ENCODE data around the gene NAB1.

NAB1 gene, protein sequence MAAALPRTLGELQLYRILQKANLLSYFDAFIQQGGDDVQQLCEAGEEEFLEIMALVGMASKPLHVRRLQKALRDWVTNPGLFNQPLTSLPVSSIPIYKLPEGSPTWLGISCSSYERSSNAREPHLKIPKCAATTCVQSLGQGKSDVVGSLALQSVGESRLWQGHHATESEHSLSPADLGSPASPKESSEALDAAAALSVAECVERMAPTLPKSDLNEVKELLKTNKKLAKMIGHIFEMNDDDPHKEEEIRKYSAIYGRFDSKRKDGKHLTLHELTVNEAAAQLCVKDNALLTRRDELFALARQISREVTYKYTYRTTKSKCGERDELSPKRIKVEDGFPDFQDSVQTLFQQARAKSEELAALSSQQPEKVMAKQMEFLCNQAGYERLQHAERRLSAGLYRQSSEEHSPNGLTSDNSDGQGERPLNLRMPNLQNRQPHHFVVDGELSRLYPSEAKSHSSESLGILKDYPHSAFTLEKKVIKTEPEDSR

DNA sequence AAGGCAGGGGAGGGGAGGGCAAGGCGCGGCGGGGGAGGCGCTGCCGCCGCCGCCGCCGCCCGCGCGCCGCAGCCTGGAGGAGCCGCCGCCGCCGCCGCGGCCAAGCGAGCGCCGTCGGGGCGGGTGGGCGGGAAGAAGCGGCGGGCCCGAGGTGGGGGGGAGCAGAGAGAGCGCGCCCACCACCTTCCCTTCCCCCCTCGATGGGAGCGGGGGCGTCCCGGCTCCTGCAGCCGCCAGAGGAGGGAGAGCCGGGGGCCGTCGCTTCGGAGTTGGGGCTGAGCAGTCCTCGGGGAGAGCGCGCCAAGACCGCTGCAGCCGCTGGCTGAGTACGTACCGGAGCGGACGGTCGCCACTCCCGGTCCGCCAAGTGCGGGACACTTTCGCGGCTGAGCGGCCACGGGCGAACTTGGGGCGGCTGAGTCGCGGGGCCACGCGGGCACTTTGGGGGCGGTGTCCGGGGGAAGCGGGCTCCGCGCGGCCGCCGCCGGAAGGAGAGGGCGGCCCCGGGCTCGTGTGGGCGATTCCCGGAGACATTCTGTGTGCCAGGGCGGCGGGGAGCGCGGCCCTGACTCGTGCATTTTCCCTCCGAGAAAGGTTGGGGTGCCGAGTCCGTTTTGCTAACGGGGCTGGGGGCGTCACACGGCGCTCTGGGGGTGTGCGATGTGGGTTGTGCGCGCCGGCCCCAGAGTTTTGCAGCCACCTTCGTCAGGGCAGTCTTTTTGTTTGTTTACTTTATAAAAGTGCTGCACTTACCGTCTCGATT, at the start of gene NAB1:
Gene NAB1, plus strand, starts transcription at position 49 of the 763 bp plus-strand sequence. CDS start 10,094 bp downstream, outside the sequence.
- TF ChIP-seq, protein P1, sequence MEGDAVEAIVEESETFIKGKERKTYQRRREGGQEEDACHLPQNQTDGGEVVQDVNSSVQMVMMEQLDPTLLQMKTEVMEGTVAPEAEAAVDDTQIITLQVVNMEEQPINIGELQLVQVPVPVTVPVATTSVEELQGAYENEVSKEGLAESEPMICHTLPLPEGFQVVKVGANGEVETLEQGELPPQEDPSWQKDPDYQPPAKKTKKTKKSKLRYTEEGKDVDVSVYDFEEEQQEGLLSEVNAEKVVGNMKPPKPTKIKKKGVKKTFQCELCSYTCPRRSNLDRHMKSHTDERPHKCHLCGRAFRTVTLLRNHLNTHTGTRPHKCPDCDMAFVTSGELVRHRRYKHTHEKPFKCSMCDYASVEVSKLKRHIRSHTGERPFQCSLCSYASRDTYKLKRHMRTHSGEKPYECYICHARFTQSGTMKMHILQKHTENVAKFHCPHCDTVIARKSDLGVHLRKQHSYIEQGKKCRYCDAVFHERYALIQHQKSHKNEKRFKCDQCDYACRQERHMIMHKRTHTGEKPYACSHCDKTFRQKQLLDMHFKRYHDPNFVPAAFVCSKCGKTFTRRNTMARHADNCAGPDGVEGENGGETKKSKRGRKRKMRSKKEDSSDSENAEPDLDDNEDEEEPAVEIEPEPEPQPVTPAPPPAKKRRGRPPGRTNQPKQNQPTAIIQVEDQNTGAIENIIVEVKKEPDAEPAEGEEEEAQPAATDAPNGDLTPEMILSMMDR (IDR thresholded peaks at IDR 0.05; ENCODE audit: extremely low read depth, insufficient read depth, missing control alignments): no peak
- DNase-seq (ENCODE audit: low spot score): no peak
- in situ Hi-C loops (cut with MboI; ENCODE audit: low pct_unique_long_range_greater_than_20kb, low sequenced_read_pairs, unreplicated experiment): no loop called here

DNA sequence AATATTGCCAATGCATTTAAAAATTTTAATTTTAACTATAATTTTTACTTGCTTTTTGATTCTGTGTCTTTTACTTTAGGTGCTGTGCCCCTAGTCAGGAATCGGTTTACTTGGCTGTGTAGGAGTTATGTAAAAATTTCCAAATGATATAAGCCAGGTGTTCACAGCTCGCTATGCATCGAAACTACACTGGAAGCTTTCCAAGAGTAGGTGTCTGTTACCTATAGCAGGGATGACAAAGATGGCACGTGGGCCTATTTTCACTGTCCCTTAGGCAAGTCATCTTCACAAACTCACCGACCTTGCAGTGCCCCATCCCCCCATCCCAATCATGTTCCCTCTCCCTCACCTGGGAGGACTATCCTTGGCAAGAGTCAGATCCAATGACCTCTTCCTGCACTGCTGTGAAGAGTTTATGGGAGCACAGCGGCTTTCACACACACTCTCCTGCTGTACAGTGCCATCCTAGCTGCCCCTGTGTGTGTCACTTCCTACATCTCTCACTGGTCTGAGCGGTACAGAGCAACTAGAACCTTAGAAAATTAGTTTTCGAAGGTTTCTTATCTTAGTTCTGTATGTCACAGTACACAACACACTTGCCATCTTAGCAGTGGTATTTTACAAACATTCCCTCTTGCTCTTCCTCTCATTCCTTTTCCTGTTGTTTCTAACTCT, 49.2 kb upstream of the NAB1 start:
- no peak for DNase-seq (ENCODE audit: low spot score)
- TF ChIP-seq, protein P1 (IDR thresholded peaks at IDR 0.05; ENCODE audit: extremely low read depth, insufficient read depth, missing control alignments): no peak
- in situ Hi-C loops (cut with MboI; ENCODE audit: low pct_unique_long_range_greater_than_20kb, low sequenced_read_pairs, unreplicated experiment): no loop called here

DNA sequence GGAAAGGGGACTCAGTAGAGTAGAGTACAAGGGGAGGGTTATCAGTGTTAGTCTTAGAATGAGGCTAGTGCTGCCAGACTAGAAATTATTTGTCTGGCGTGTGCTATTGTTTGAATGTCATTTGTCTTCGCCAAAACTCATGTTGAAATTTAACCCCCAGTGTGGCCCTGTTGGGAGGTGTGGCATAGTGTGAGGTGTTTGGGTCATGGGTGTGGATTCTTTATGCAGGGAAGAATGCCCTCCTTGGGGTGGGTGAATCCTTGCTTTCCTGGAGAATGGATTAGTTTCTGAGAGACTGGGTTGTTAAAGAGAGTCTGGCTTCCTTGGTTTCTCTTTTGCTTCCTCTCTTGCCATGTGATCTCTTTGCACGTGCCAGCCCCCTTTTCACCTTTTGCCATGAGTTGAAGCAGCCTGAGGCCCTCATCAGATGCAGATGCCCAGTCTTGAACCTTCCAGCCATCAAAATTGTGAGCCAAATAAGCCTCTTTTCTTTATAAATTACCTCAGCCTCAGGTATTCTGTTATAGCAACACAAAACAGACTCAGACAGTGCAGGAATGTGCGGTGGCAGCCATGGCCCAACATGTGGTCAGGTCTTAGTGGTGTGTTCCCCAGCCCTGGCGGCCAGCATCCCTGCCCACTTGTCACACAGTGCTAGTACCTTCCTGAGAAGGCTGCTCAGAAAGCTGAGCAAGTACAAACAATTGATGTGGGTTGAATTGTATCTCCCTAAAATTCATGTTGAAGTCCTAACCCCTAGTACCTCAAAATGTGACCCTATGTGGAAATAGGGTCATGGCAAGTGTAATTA, 48.4 kb upstream of the NAB1 start:
- in situ Hi-C loops (cut with MboI; ENCODE audit: low pct_unique_long_range_greater_than_20kb, low sequenced_read_pairs, unreplicated experiment): no loop called here
- TF ChIP-seq, protein P1 (IDR thresholded peaks at IDR 0.05; ENCODE audit: extremely low read depth, insufficient read depth, missing control alignments): no peak
- no peak for DNase-seq (ENCODE audit: low spot score)

DNA sequence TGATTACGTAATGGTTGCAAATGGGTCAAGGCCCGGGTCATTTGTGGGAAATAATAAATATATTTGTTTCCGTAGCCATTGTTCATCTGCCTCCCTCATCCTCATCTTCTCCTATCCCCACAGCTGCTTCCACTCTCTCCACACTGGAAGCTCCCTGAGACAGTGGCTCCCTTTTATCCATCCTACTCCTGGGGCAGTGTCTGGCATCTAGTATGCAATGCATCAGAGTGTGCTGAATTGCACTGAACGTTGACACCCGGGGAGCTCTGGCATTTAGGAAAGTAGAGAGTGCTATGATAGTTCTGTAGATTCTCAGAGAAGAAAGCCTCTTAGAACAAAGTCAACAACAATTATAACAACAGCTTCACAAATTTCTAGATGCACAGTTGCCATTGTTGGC, 45.5 kb upstream of the NAB1 start:
- in situ Hi-C loops (cut with MboI; ENCODE audit: low pct_unique_long_range_greater_than_20kb, low sequenced_read_pairs, unreplicated experiment): no loop called here
- TF ChIP-seq, protein P1 (IDR thresholded peaks at IDR 0.05; ENCODE audit: extremely low read depth, insufficient read depth, missing control alignments): no peak
- no peak for DNase-seq (ENCODE audit: low spot score)

DNA sequence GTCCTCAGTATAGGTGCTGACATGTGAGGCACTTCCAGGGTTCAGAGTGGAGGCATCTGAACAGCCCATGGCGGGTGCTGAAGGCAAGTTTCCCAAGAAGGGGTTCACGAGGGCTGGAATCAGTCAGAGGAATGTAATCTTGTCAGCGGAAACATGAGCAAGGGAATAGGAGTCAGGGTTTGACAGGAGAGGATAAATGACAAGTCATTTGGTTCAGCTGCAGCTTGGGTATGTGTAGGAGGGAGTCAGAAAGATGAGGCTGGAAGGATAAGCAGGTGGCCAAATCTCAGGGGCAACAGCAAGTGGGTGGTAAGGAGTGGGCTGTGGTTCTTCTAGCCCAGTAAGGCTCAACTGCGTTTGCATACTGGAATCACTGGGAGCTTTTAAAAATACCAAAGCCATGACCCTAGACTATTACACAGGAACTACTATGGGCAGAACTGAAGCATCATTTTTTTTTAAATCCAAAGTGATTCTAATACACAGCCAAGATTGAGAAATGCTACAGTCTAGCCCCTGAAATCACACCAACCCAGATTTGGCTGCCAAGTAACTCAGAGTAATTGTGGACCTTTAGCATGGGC, 41.8 kb upstream of the NAB1 start:
- no peak for DNase-seq (ENCODE audit: low spot score)
- in situ Hi-C loops (cut with MboI; ENCODE audit: low pct_unique_long_range_greater_than_20kb, low sequenced_read_pairs, unreplicated experiment): no loop called here
- TF ChIP-seq, protein P1 (IDR thresholded peaks at IDR 0.05; ENCODE audit: extremely low read depth, insufficient read depth, missing control alignments): no peak

Measured in GM13977 (cell line).